Activated T-helper 17 cell treated with anti-CD3 and anti-CD28 coated beads, Interleukin-2, amount 50 U/mL, for 72 hours (primary cell): ENCODE data around the gene FGD1. TPM values are rescaled to one million over a fixed set of nuclear protein-coding genes. Genes with fewer than 3 reads are reported as not detected.

ENCODE experiments used
- total RNA-seq, 2 donors: library from RNA; stranded (reverse); gene quantifications; one replicate each; pipeline ENCODE4 v1.2.3, GENCODE V29; 2022

The FGD1 gene
- total RNA-seq, 2 donors from 2014 or later, result 0.24 TPM; not detected in 1

Other genes starting within 250 kb of the FGD1 start
- 1 to 10 TPM in 1 of 2 donors, under 1 TPM in 1; 0.11 to 1.3 TPM for gene WNK3, start 138.2 kb downstream of the FGD1 start, total RNA-seq
- 10 to 100 TPM; 27.5 to 38.7 TPM for gene TSR2, start 55.8 kb downstream of the FGD1 start, total RNA-seq
- 10 to 100 TPM; 37.7 to 71.9 TPM for gene GNL3L, start 34.0 kb upstream of the FGD1 start, total RNA-seq